ENCODE results near the gene ANKRD24.

- TF ChIP-seq, protein P1, sequence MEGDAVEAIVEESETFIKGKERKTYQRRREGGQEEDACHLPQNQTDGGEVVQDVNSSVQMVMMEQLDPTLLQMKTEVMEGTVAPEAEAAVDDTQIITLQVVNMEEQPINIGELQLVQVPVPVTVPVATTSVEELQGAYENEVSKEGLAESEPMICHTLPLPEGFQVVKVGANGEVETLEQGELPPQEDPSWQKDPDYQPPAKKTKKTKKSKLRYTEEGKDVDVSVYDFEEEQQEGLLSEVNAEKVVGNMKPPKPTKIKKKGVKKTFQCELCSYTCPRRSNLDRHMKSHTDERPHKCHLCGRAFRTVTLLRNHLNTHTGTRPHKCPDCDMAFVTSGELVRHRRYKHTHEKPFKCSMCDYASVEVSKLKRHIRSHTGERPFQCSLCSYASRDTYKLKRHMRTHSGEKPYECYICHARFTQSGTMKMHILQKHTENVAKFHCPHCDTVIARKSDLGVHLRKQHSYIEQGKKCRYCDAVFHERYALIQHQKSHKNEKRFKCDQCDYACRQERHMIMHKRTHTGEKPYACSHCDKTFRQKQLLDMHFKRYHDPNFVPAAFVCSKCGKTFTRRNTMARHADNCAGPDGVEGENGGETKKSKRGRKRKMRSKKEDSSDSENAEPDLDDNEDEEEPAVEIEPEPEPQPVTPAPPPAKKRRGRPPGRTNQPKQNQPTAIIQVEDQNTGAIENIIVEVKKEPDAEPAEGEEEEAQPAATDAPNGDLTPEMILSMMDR (IDR thresholded peaks at IDR 0.05) = no peak
- no peak for TF ChIP-seq POLR2A (IDR thresholded peaks at IDR 0.05)
These were observed 35.2 kb downstream of the ANKRD24 start for GRCh38 chr19:4217429-4218264.
